Sciatic nerve (tissue), 2 donors: ENCODE measurements around the gene GPD2. TPM values are rescaled to one million over a fixed set of nuclear protein-coding genes. Genes with fewer than 3 reads are reported as not detected.
"Not testable (repeated sequence)": the region's sequence is repeated elsewhere in the genome, so short reads cannot be mapped to it uniquely, and the experiment has no call there.

Experiments
- ATAC-seq: fragments of 200-7000 bp; cut with Tn5 transposase; one replicate; pipeline ENCODE4 v1.9.1; 2020; ENCODE audit warnings: mild to moderate bottlenecking, moderate library complexity
- DNase-seq: peaks from one replicate; pipeline ENCODE4 v3.0.0-alpha.2; 2020; ENCODE audit warnings: low spot score
- intact Hi-C: fragments of 100-400 bp; cut with DNase I; formaldehyde crosslinking; loops from one replicate; pipeline ENCODE4 v1.14.2; 2022
- total RNA-seq: library from RNA; stranded (reverse); fragmentation: NEBNext Ultra II Directional; extraction: Animal tissue kit (Norgen Biotek cat#: 25700); gene quantifications from one replicate; pipeline ENCODE4 v1.2.1, GENCODE V29; 2021
- donor health status: DM: no; HTN: no; CAD: no.
- donor health status: DM: no; HTN: no; CAD: no.

The GPD2 gene
- total RNA-seq, 1 donor from 2014 or later: 56.4 TPM

- ATAC-seq (no peak), DNase-seq (no peak)
- intact Hi-C loops: no loop called here
Observed at GRCh38 chr2:156470975-156471583, 34.9 kb downstream of the GPD2 start.

DNA sequence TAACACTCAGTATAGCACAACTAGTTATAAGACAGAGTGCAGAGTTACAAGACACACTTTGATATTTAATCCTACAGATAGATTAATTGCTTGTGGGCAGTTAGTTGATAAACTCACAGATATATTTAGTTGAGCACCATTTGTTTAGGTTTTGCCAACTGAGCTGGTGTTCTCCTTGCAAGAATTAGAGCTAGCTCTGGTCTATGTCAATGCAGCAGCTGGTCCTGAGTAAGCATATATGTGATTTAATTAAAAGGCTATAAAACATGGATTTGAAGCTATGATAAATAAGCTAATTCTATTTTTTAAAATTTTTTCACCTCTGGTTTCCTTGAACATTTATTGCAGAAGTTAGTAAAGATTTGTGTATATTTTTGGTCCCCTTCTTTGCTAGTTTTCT is 35.6 kb downstream of the GPD2 start:
- intact Hi-C loops: no loop called here
- no peak for DNase-seq
- no peak for ATAC-seq

- intact Hi-C loops: no loop called here
- no peak for ATAC-seq
Observed at GRCh38 chr2:156472686-156473085, 36.5 kb downstream of the GPD2 start.

GRCh38 chr2:156473445-156473844 is 37.3 kb downstream of the GPD2 start:
- DNase-seq: no peak
- intact Hi-C loops: no loop called here
- ATAC-seq: no peak

More at GRCh38 chr2:156472686-156473085, 36.5 kb downstream of the GPD2 start:
- DNase-seq: no peak

DNA sequence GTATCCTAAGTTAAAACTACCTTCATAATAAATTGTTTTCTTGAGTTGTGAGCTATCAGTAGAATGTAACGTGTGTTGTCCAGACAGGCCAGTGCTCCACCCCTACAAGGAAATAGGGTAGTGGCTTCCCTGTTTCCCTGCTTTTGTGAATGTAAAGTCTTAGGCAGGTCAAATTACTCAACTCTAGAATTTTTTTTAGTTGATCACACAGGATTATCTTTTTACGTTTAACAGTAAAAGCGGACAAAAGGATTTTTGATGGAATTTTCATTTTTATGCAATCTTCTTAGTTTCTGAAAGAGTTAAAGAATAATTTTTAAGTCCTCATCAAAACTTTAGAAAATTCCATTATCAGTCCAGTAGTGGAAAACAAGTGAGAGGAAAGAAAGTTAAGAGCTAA is 38.2 kb downstream of the GPD2 start:
- intact Hi-C loops: no loop called here
- DNase-seq (no peak), ATAC-seq (no peak)

DNA sequence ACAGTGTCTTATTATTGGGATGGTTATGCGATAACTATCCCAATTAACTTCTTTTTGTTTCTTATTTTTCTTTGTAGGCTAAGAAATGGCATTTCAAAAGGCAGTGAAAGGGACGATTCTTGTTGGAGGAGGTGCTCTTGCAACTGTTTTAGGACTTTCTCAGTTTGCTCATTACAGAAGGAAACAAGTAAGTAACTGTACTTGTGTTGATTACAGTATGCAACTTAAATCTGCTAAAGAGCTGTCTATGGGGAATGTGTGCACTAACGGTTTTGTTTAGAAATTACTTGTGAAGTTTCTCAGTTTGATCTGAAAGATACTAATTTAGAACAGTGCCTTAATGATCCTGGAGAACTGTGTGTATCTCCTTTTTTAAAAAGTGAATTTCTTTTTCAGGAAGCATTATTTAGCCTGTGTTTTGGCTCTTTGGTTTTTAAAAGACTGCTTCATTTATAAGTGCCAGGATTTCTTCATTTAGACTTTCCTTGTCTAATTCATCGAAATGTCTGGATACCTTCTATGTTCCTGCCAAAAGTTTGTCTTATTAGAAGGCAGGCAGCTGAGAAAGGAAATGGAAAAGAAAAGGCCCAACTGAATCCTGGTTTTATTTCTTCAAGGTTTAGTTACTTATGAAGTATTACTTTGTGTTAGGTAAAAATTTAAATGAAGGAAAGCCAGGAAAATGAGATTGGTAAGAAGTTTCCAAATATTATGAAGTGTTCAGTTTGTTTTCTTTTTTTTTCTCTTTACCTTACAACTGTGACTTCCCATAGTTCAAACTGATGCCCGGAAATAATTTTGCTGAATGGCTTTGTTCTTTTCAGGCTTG is 40.1 kb downstream of the GPD2 start:
- DNase-seq (no peak), ATAC-seq (no peak)
- intact Hi-C loops: no loop called here

- no peak for ATAC-seq
- intact Hi-C loops: no loop called here
- DNase-seq: no peak
Observed at GRCh38 chr2:156476850-156477206, 40.6 kb downstream of the GPD2 start.

DNA sequence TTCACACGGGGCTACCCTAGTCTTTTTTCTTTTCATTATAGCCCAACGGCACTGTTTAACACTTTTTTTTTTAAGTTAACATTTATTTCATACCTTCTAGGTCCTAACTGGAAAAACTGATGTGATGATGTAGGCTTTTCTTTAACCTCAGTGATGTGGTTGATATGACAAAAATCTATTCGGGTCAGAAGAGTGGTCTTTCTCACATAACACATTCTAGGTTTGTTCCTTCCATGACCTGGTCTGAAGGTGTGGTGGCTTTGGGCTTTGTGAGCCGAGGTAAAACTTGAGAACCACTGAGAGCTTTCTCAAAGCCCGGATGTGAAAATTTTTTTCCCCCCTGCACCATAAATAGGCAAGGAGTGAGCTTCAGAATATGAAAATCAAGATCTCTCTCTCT is 44.2 kb downstream of the GPD2 start:
- ATAC-seq: no peak
- no peak for DNase-seq
- intact Hi-C loops: no loop called here

DNA sequence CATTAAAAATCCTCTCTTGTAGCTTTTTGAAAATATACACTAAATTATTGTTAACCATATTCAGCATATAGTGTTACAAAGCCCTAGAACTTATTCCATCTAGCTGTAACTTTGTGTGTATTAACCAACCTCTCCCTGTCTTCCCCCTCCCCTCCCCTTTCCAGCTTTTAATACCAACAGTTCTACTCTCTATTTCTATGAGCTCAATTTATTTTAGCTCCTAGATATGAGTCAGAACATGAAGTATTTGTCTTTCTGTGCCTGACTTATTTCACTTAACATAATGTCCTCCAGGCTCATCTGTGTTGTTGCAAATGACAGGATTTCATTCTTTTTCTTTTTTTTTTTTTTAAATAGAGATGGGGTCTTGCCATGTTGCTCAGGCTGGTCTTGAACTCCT is 45.1 kb downstream of the GPD2 start:
- DNase-seq (no peak), ATAC-seq (no peak)
- intact Hi-C loops: no loop called here

- intact Hi-C loops: no loop called here
- DNase-seq: no peak
Observed at GRCh38 chr2:156483741-156484173, 47.6 kb downstream of the GPD2 start.

DNA sequence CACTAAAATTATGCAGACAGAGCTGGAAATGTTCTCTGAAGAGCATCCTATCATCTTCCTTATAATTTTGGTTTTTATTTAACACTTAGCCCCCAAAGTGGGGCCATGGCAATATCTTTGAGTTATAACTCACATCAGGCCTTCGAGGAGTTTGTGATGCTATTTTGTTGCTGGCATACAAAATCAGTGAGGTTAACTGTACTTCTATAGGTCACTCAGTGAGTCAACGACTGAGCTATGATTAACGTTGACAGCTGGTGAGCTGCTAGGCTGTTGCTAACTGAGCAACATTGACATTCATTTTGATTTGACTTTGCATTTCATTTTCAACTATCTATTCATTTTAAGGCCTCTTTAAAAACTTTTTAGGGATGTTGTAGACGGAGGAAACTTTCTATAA is 50.0 kb downstream of the GPD2 start:
- DNase-seq (no peak), ATAC-seq (no peak)
- intact Hi-C loops: no loop called here

More at GRCh38 chr2:156483741-156484173, 47.6 kb downstream of the GPD2 start:
- no peak for ATAC-seq

- intact Hi-C loops: no loop called here
- ATAC-seq (no peak), DNase-seq (no peak)
Observed at GRCh38 chr2:156486614-156487013, 50.4 kb downstream of the GPD2 start.

- intact Hi-C loops: no loop called here
- ATAC-seq (no peak), DNase-seq (no peak)
Observed at GRCh38 chr2:156489195-156489594, 53.0 kb downstream of the GPD2 start.

DNA sequence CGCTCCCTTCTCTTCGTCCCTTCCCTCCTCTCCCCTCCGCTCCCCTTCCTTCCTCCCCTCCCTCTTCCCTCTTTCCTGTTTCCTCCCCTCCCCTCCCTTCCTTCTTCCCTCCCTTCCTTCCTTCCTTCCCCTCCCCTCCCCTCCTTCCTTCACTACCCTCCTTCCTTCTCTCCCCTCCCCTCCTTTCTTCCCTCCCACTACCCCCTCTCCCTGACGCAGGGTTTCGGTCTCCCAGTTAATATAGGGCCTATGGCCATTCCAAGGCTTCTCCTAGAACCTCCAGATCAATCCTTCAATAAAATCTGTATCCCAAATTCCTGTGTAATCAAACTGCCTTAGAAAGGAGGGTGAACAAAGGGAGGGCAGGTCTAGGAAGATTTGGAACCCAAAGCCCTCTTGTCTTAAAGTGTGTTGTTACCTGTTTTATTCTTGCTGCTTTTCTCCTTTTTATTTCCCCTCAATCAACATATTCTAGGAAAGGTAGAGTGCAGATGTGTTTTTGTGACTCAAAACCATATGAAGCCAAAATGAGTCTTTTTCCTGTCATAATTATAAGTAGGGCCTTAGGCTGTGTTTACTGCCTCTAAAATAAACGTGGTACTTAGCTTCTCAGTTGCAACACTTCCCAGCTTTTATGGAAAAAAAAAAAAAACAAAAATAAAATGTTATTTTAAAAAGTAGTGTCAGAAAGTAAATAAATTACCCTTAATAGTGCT is 53.7 kb downstream of the GPD2 start:
- no peak for ATAC-seq
- no peak for DNase-seq
- intact Hi-C loops: no loop called here

GRCh38 chr2:156490466-156490840 is 54.3 kb downstream of the GPD2 start:
- ATAC-seq (no peak), DNase-seq (no peak)
- intact Hi-C loops: no loop called here

GRCh38 chr2:156491176-156491575 is 55.0 kb downstream of the GPD2 start:
- intact Hi-C loops: no loop called here
- no peak for DNase-seq
- no peak for ATAC-seq

GRCh38 chr2:156492979-156493378 is 56.8 kb downstream of the GPD2 start:
- ATAC-seq: no peak
- intact Hi-C loops: no loop called here
- DNase-seq: no peak

- ATAC-seq, intact Hi-C loops: not testable (repeated sequence)
Observed at GRCh38 chr2:156495998-156496397, 59.8 kb downstream of the GPD2 start.

GRCh38 chr2:156505696-156506095 is 69.5 kb downstream of the GPD2 start:
- ATAC-seq (no peak), DNase-seq (no peak)
- intact Hi-C loops: no loop called here

More at GRCh38 chr2:156495998-156496397, 59.8 kb downstream of the GPD2 start:
- DNase-seq: not testable (repeated sequence)

GRCh38 chr2:156511122-156511521 is 74.9 kb downstream of the GPD2 start:
- no peak for DNase-seq
- no peak for ATAC-seq
- intact Hi-C loops: no loop called here
